Measurements from ENCODE around the gene SULT1A1. TPM values are rescaled to one million over a fixed set of nuclear protein-coding genes. Genes with fewer than 3 reads are reported as not detected.
"Not testable (repeated sequence)": the region's sequence is repeated elsewhere in the genome, so short reads cannot be mapped to it uniquely, and the experiment has no call there.

SULT1A1 gene
- total RNA-seq, 1 donor from 2014 or later, result 12.0 TPM

- DNase-seq, result no peak
Observed at GRCh38 chr16:28591355-28591754, 18.5 kb downstream of the SULT1A1 start.

GRCh38 chr16:28590384-28591340 lies 19.2 kb downstream of the SULT1A1 start:
- DNase-seq, result no peak

- no peak for DNase-seq
Observed at GRCh38 chr16:28589930-28590329, 19.9 kb downstream of the SULT1A1 start.

GRCh38 chr16:28589069-28589468 lies 20.8 kb downstream of the SULT1A1 start:
- no peak for DNase-seq

- no peak for DNase-seq
Observed at GRCh38 chr16:28587386-28587785, 22.5 kb downstream of the SULT1A1 start.

- no peak for DNase-seq
Observed at GRCh38 chr16:28586466-28586865, 23.4 kb downstream of the SULT1A1 start.

- DNase-seq, result no peak
Observed at GRCh38 chr16:28585674-28586073, 24.2 kb downstream of the SULT1A1 start.

- DNase-seq, result no peak
Observed at GRCh38 chr16:28580726-28581315, 29.0 kb downstream of the SULT1A1 start.

- no peak for DNase-seq
Observed at GRCh38 chr16:28575446-28576109, 34.3 kb downstream of the SULT1A1 start.

- DNase-seq, result no peak
Observed at GRCh38 chr16:28574925-28575324, 34.9 kb downstream of the SULT1A1 start.

GRCh38 chr16:28573738-28574718 lies 35.8 kb downstream of the SULT1A1 start:
- DNase-seq, result no peak

- DNase-seq, result peak; percentile 49
Observed at GRCh38 chr16:28572696-28573510, 36.9 kb downstream of the SULT1A1 start.

GRCh38 chr16:28569968-28570752 lies 39.7 kb downstream of the SULT1A1 start:
- no peak for DNase-seq

- no peak for DNase-seq
Observed at GRCh38 chr16:28569021-28569420, 40.8 kb downstream of the SULT1A1 start.

- no peak for DNase-seq
Observed at GRCh38 chr16:28567292-28567691, 42.6 kb downstream of the SULT1A1 start.

- DNase-seq, result not testable (repeated sequence)
Observed at GRCh38 chr16:28566233-28566925, 43.5 kb downstream of the SULT1A1 start.

GRCh38 chr16:28563218-28563617 lies 46.6 kb downstream of the SULT1A1 start:
- no peak for DNase-seq

- DNase-seq, result no peak
Observed at GRCh38 chr16:28562199-28562598, 47.6 kb downstream of the SULT1A1 start.

- DNase-seq, result no peak
Observed at GRCh38 chr16:28561557-28562187, 48.2 kb downstream of the SULT1A1 start.

Measured in skin of body (tissue), 2 donors.